Osteocyte (in vitro differentiated cells): ENCODE results near the gene TMEM63C. TPM values are rescaled to one million over a fixed set of nuclear protein-coding genes. Genes with fewer than 3 reads are reported as not detected.

ENCODE experiments used
- DNase-seq: peaks from one replicate; pipeline ENCODE4 v3.0.0; 2021; ENCODE audit warnings: mixed read lengths; ENCODE audit not compliant: unreplicated experiment; ENCODE audit errors: extremely low spot score
- H3K27ac Mint-ChIP-seq: one replicate; pipeline ENCODE4 v1.8.0; 2021; ENCODE audit warnings: mild to moderate bottlenecking, mixed read lengths; ENCODE audit not compliant: unreplicated experiment
- H3K27me3 Mint-ChIP-seq: one replicate; pipeline ENCODE4 v1.8.0; 2021; ENCODE audit warnings: mixed read lengths; ENCODE audit not compliant: unreplicated experiment
- H3K36me3 Mint-ChIP-seq: one replicate; pipeline ENCODE4 v1.8.0; 2021; ENCODE audit warnings: mixed read lengths; ENCODE audit not compliant: unreplicated experiment
- H3K4me1 Mint-ChIP-seq: one replicate; pipeline ENCODE4 v1.8.0; 2021; ENCODE audit warnings: mixed read lengths; ENCODE audit not compliant: unreplicated experiment
- H3K4me3 Mint-ChIP-seq: one replicate; pipeline ENCODE4 v1.8.0; 2021; ENCODE audit warnings: mild to moderate bottlenecking, moderate library complexity, mixed read lengths; ENCODE audit not compliant: unreplicated experiment
- H3K9me3 Mint-ChIP-seq: one replicate; pipeline ENCODE4 v1.8.0; 2021; ENCODE audit warnings: mixed read lengths; ENCODE audit not compliant: unreplicated experiment
- total RNA-seq: library from RNA; stranded (reverse); gene quantifications from 2 replicates; pipeline ENCODE4 v1.2.1, GENCODE V29; 2021
- TF ChIP-seq, protein P1 (sequence below): fragments of 200-600 bp; sonication (generic); IDR thresholded peaks from 2 replicates; pipeline ENCODE4 v1.5.0; 2021; ENCODE audit warnings: antibody characterized with exemption, mild to moderate bottlenecking, moderate library complexity

TMEM63C gene
- total RNA-seq, 1 donor from 2014 or later: 0.11 TPM

DNA sequence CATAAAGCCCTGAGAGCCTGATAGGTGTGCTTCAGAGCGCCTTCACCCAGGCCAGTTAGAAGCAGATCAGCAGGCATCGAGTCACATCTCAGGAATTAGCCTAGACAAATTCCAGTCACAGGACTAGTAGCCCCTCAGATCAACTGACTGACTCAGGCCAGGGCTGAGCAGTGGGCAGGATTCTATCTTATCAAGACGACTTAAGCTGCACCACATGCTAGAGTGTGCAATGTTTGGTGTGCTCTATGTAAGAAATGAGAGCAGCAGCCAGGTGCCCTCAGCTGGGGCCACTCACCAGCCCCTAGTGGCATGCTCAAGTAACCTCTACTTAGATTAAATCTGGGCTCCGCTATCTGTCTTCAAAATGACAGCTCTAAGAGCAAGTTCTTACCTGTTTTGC is 109.1 kb downstream of the TMEM63C start:
- TF ChIP-seq, protein P1, sequence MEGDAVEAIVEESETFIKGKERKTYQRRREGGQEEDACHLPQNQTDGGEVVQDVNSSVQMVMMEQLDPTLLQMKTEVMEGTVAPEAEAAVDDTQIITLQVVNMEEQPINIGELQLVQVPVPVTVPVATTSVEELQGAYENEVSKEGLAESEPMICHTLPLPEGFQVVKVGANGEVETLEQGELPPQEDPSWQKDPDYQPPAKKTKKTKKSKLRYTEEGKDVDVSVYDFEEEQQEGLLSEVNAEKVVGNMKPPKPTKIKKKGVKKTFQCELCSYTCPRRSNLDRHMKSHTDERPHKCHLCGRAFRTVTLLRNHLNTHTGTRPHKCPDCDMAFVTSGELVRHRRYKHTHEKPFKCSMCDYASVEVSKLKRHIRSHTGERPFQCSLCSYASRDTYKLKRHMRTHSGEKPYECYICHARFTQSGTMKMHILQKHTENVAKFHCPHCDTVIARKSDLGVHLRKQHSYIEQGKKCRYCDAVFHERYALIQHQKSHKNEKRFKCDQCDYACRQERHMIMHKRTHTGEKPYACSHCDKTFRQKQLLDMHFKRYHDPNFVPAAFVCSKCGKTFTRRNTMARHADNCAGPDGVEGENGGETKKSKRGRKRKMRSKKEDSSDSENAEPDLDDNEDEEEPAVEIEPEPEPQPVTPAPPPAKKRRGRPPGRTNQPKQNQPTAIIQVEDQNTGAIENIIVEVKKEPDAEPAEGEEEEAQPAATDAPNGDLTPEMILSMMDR: no peak
- no peaks in the 10 kb centered on the region for H3K9me3 Mint-ChIP-seq
- peaks cover 9% of the 10 kb centered on the region for H3K36me3 Mint-ChIP-seq
- no peaks in the 10 kb centered on the region for H3K4me1 Mint-ChIP-seq
- no peak for DNase-seq
- H3K27me3 Mint-ChIP-seq: no peaks in the 10 kb centered on the region
- H3K27ac Mint-ChIP-seq: no peak overlapping the region
- no peak overlapping the region for H3K4me3 Mint-ChIP-seq

- H3K36me3 Mint-ChIP-seq: peaks cover 23% of the 10 kb centered on the region
- no peak overlapping the region for H3K27ac Mint-ChIP-seq
- peaks cover 4% of the 10 kb centered on the region for H3K4me1 Mint-ChIP-seq
- H3K27me3 Mint-ChIP-seq: no peaks in the 10 kb centered on the region
- H3K4me3 Mint-ChIP-seq: no peak overlapping the region
- no peaks in the 10 kb centered on the region for H3K9me3 Mint-ChIP-seq
- DNase-seq: no peak
- TF ChIP-seq, protein P1: no peak
Measured at GRCh38 chr14:77296155-77296554, 114.6 kb downstream of the TMEM63C start.

DNA sequence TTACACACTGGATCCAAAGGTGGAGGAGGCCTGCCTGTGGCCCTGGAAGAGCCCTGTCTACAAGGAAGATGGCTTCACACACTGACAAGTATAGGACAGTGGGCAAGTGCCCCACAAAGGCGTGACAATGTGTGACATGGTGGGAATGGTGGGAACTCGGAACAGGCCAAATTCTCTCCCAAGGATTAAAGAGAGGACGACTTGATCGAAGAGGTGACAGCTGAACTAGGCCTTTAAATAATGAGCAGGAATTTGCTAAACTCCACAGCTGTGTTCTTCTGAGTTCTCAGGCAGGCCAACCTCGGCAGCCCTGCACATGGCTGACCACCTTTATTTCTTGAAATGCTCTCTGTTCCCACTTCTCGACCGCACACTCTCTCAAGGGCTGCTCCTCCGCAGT is 115.3 kb downstream of the TMEM63C start:
- Mint-ChIP-seq H3K27ac (no peak overlapping the region), H3K9me3 (no peaks in the 10 kb centered on the region), H3K36me3 (peaks cover 23% of the 10 kb centered on the region), H3K4me1 (peaks cover 7% of the 10 kb centered on the region), H3K4me3 (no peak overlapping the region), H3K27me3 (no peaks in the 10 kb centered on the region)
- DNase-seq: no peak
- TF ChIP-seq, protein P1: no peak

- Mint-ChIP-seq H3K4me3 (no peak overlapping the region), H3K27ac (no peak overlapping the region), H3K4me1 (peaks cover 26% of the 10 kb centered on the region), H3K36me3 (peaks cover 23% of the 10 kb centered on the region), H3K27me3 (no peaks in the 10 kb centered on the region), H3K9me3 (no peaks in the 10 kb centered on the region)
- TF ChIP-seq, protein P1: no peak
- no peak for DNase-seq
Measured at GRCh38 chr14:77299771-77300170, 118.2 kb downstream of the TMEM63C start.

GRCh38 chr14:77301103-77301502 is 119.5 kb downstream of the TMEM63C start:
- H3K4me3 Mint-ChIP-seq: no peak overlapping the region
- H3K27me3 Mint-ChIP-seq: no peaks in the 10 kb centered on the region
- H3K36me3 Mint-ChIP-seq: peaks cover 18% of the 10 kb centered on the region
- H3K27ac Mint-ChIP-seq: peak overlapping the region; percentile 51
- TF ChIP-seq, protein P1: peak; percentile 81
- H3K4me1 Mint-ChIP-seq: peaks cover 29% of the 10 kb centered on the region
- peak; percentile 88 for DNase-seq
- no peaks in the 10 kb centered on the region for H3K9me3 Mint-ChIP-seq
